AG04450 (cell line): ENCODE results near the gene TMEM141. TPM values are rescaled to one million over a fixed set of nuclear protein-coding genes. Genes with fewer than 3 reads are reported as not detected.
"Not testable (repeated sequence)": the region's sequence is repeated elsewhere in the genome, so short reads cannot be mapped to it uniquely, and the experiment has no call there.

Experiments used
- CTCF ChIA-PET: fragments of 300-600, 350-600 bp; formaldehyde crosslinking; extraction: SDS; loops from one replicate; lab custom pipeline; 2022; ENCODE audit warnings: antibody characterized with exemption, inconsistent platforms; lab: Charles Lee
- POLR2A ChIA-PET: fragments of 350-600 bp; formaldehyde crosslinking; extraction: SDS; loops from one replicate; lab custom pipeline; 2021; ENCODE audit warnings: antibody characterized with exemption, inconsistent platforms; lab: Yijun Ruan, JAX
- DNase-seq: peaks from one replicate; pipeline ENCODE4 v3.0.0-alpha.2; 2011; ENCODE audit warnings: low read depth, low spot score
- H3K27ac ChIP-seq: one replicate; pipeline ENCODE4 v1.5.1; 2012; ENCODE audit warnings: low read depth, low read length, control low read depth
- H3K27me3 ChIP-seq: one replicate; pipeline ENCODE4 v1.6.0; 2012; ENCODE audit warnings: low read length; ENCODE audit not compliant: control insufficient read depth, insufficient read depth
- H3K4me3 ChIP-seq: 2 replicates; pipeline ENCODE4 v1.5.1; 2011; ENCODE audit warnings: mild to moderate bottlenecking, low read depth, low read length, control low read depth
- H3K9me3 ChIP-seq: 2 replicates; pipeline ENCODE4 v1.5.1; 2012; ENCODE audit warnings: low read length; ENCODE audit not compliant: control insufficient read depth, insufficient read depth
- CTCF ChIP-seq: IDR thresholded peaks from 2 replicates; pipeline ENCODE4 v1.5.1; 2011; ENCODE audit warnings: low read depth, low read length, control low read depth, inconsistent platforms
- polyA plus RNA-seq: library from polyadenylated mRNA; depleted of rRNA; stranded (reverse); fragments of >200 nt; gene quantifications from 2 replicates; pipeline ENCODE4 v1.2.3, GENCODE V29; 2011

TMEM141 gene
- polyA plus RNA-seq, 1 experiment, result 34.9 TPM

- TF ChIP-seq CTCF, result peak; percentile 28; the same call in 1 of the 2 replicates
- POLR2A ChIA-PET, result no interaction called here
- CTCF ChIA-PET, result interaction anchor here (1.1 kb wide), 1 partner anchor 19 kb away, joined by 3 read pairs; no protein-coding TSS in a partner anchor
Measured at GRCh38 chr9:136779808-136780207, 11.3 kb upstream of the TMEM141 start.

DNA sequence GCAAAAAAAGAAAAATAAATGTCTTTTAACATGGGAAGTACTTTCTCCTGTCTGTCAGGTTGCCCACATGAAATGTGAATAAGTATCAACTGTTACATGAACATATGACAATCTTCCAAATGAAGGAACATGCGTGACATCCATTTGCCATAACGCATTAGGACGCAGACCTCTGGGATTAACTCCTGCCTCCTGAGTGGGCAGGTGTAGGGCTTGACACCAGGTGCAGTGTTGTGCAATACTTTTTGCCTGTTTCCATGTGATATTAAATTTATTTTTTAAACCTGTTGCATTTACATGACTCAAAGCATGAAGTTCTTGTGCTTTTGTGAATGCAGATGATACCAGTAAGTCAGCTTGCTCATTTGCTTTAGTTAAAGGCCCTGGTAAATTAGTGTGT lies 8.7 kb upstream of the TMEM141 start:
- TF ChIP-seq CTCF, result no peak
- peaks cover 31% of the 10 kb centered on the region for H3K27me3 ChIP-seq
- H3K9me3 ChIP-seq, result no peaks in the 10 kb centered on the region
- no peak for DNase-seq
- CTCF ChIA-PET, result no interaction called here
- POLR2A ChIA-PET, result no interaction called here
- H3K27ac ChIP-seq, result no peak overlapping the region
- no peak overlapping the region for H3K4me3 ChIP-seq

More at GRCh38 chr9:136779808-136780207, 11.3 kb upstream of the TMEM141 start:
- no peak overlapping the region for H3K27ac ChIP-seq
- no peaks in the 10 kb centered on the region for H3K9me3 ChIP-seq
- H3K4me3 ChIP-seq, result no peak overlapping the region
- DNase-seq, result no peak
- H3K27me3 ChIP-seq, result peaks cover 35% of the 10 kb centered on the region

DNA sequence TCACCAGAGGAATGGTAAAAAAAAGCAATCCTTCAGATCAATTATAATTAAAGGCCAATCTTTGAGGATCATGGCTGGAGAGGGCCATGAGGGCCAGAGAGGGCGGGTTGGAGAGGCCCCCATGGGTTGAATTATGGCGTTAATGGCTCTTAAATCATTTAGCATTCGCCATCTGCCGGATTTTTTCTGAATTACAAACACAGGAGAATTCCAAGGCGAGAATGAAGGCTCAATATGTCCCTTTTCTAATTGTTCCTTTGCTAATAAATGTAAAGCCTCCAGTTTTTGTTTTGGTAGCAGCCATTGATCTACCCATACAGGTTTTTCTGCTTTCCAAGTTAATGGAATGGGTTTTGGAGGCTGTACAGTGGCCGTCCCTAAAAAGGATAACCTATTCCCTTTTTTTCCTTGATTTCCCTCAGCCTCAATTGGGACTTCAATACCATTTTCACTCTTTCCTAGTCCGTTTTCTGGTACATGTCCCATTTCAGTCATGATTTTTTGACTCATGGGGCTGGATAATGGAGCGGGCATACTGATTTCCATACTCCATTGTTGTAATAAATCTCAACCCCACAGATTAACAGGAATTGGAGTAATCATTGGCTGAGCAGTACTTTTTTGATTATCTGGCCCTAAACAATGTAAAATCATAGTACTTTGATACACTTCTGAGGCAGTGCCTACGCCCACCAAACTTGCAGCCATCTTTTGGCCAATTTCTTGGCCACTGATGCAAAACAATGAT lies 6.7 kb upstream of the TMEM141 start:
- TF ChIP-seq CTCF, result peak; percentile 34
- Histone ChIP-seq H3K27me3 (peaks cover 13% of the 10 kb centered on the region), H3K9me3 (no peaks in the 10 kb centered on the region), H3K27ac (no peak overlapping the region), H3K4me3 (no peak overlapping the region)
- CTCF ChIA-PET, result interaction anchor here (0.6 kb wide), 1 partner anchor 15 kb away, joined by 3 read pairs; no protein-coding TSS in a partner anchor
- POLR2A ChIA-PET, result no interaction called here
- DNase-seq, result no peak

DNA sequence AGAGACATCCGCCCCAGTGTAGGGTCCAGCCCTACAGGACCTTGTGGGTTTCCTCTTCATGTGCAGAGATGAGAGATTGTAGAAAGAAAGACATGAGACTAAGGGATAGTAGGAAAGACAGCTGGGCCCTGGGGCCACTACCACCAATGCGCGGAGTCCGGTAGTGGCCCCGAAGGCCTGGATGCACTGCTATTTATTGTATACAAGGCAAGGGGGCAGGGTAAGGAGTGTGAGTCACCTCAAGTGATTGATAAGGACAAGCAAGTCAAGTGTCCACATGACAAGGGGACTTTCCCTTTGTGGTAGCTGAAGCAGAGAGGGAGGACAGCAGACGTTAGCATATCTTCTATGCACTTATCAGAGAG lies 6.2 kb upstream of the TMEM141 start:
- CTCF ChIA-PET, result interaction anchor here (1.6 kb wide), 1 partner anchor 57 kb away, joined by 3 read pairs; no protein-coding TSS in a partner anchor
- H3K9me3 ChIP-seq, result no peaks in the 10 kb centered on the region
- no peak for TF ChIP-seq CTCF
- no peak for DNase-seq
- no peak overlapping the region for H3K27ac ChIP-seq
- POLR2A ChIA-PET, result no interaction called here
- no peak overlapping the region for H3K4me3 ChIP-seq
- H3K27me3 ChIP-seq, result peaks cover 12% of the 10 kb centered on the region

DNA sequence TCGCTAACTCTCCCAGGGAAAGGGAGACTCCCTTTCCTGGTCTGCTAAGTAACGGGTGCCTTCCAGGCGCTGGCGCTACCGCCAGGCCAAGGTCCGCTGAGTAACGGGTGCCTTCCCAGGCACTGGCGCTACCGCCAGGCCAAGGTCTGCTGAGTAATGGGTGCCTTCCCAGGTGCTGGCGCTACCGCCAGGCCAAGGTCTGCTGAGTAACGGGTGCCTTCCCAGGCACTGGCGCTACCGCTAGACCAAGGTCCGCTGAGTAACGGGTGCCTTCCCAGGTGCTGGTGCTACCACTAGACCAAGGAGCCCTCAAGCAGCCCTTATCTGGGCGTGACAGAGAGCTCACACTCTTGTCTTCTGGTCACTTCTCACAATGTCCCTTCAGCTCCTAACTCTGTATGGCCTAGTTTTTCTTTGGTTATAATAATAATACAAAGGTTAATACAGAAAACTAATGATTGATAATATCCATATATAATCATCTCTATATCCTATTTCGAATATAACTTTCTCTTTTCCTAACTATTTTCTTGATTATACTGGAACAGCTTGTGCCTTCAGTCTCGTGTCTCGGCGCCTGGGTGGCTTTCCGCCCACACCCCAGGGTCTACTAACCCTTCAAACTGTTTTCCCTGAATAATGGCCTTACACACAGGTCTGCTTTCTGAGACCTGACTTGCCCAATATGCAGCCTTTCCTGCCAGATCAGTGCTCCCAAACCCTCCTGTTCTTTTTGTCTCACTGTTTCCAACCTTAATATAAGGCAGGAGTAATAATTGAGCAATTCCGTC lies 5.4 kb upstream of the TMEM141 start:
- DNase-seq, H3K9me3 ChIP-seq, POLR2A ChIA-PET, H3K27ac ChIP-seq, H3K27me3 ChIP-seq, H3K4me3 ChIP-seq: not testable (repeated sequence)
- CTCF ChIA-PET, result interaction anchor here (0.6 to 3.7 kb wide), 4 partner anchors 56 to 279 kb away, joined by 3 to 31 read pairs (median 14); no protein-coding TSS in a partner anchor
